Left lung (tissue), 10 donors: ENCODE measurements around the gene HSDL2. TPM values are rescaled to one million over a fixed set of nuclear protein-coding genes. Genes with fewer than 3 reads are reported as not detected.

ENCODE experiments used
- ATAC-seq: fragments of 200-7000 bp; cut with Tn5 transposase; one replicate; pipeline ENCODE4 v1.9.1; 2020; ENCODE audit warnings: moderate library complexity
- DNase-seq, 4 donors: peaks; one replicate each; pipeline ENCODE4 v3.0.0-alpha.2; 2013 to 2020
- H3K27ac ChIP-seq, 2 donors: fragments of 200-600 bp; sonication (generic) in 1 of 2; one replicate each; pipeline versions ENCODE4 v1.5.0 to v1.8.0; 2020 to 2021
- H3K27me3 ChIP-seq, 2 donors: fragments of 200-600 bp; sonication (generic) in 1 of 2; one replicate each; pipeline versions ENCODE4 v1.5.0 to v1.8.0; 2020 to 2021
- H3K36me3 ChIP-seq, 2 donors: fragments of 200-600 bp; sonication (generic) in 1 of 2; one replicate each; pipeline versions ENCODE4 v1.5.0 to v1.8.0; 2020 to 2021
- H3K4me1 ChIP-seq, 2 donors: fragments of 200-600 bp; one replicate each; pipeline ENCODE4 v1.8.0; 2021
- H3K4me3 ChIP-seq, 2 donors: fragments of 200-600 bp; sonication (generic) in 1 of 2; one replicate each; pipeline versions ENCODE4 v1.5.0 to v1.8.0; 2020 to 2021; ENCODE audit warnings: mild to moderate bottlenecking in 1 of 2
- H3K9me3 ChIP-seq, 2 donors: fragments of 200-600 bp; sonication (generic) in 1 of 2; one replicate each; pipeline versions ENCODE4 v1.5.0 to v1.8.0; 2020 to 2021
- CTCF ChIP-seq, 2 donors: fragments of 200-600 bp; sonication (generic) in 1 of 2; IDR thresholded peaks; one replicate each; pipeline versions ENCODE4 v1.5.0 to v1.8.0; 2021; ENCODE audit warnings: antibody characterized with exemption in 2 of 2
- intact Hi-C, 2 donors: fragments of 100-400 bp; cut with DNase I; formaldehyde crosslinking; loops; one replicate each; pipeline versions ENCODE4 v1.11.2 to v1.14.2; 2022
- polyA plus RNA-seq, 6 donors: library from polyadenylated mRNA; unstranded; fragments of 120-200 nt; gene quantifications; one replicate each; pipeline ENCODE4 v1.2.1, GENCODE V29; 2013; ENCODE audit not compliant: insufficient read length in 6 of 6
- total RNA-seq, 2 donors: library from RNA; stranded (reverse); fragmentation: NEBNext Ultra II Directional; extraction: Animal tissue kit (Norgen Biotek cat#: 25700); gene quantifications; one replicate each; pipeline ENCODE4 v1.2.1, GENCODE V29; 2021
- donor health status: DM: no; HTN: yes; CAD: no.
- donor health status: DM: no; HTN: no; CAD: no.

HSDL2 gene
- total and polyA plus RNA-seq, 8 donors = 40.3 to 77.9 (median 64.2) TPM

GRCh38 chr9:112446080-112446479 is 66.2 kb downstream of the HSDL2 start:
- Histone ChIP-seq H3K4me1 (no peaks in the 10 kb centered on the region), H3K27me3 (no peaks in the 10 kb centered on the region), H3K36me3 (peaks cover 0 to 7% of the 10 kb centered on the region in 2 donors), H3K4me3 (no peak overlapping the region), H3K9me3 (no peaks in the 10 kb centered on the region), H3K27ac (no peak overlapping the region)
- no peak for ATAC-seq
- no peak for DNase-seq
- intact Hi-C loops = no loop called here
- TF ChIP-seq CTCF (IDR thresholded peaks at IDR 0.05) = no peak

GRCh38 chr9:112446526-112446925 is 66.6 kb downstream of the HSDL2 start:
- no peak for TF ChIP-seq CTCF (IDR thresholded peaks at IDR 0.05)
- DNase-seq (no peak), ATAC-seq (no peak)
- no peak overlapping the region for H3K4me3 ChIP-seq
- intact Hi-C loops = no loop called here
- H3K9me3 ChIP-seq = no peaks in the 10 kb centered on the region
- H3K27ac ChIP-seq = no peak overlapping the region
- no peaks in the 10 kb centered on the region for H3K27me3 ChIP-seq
- H3K4me1 ChIP-seq = no peaks in the 10 kb centered on the region
- peaks cover 0 to 3% of the 10 kb centered on the region in 2 donors for H3K36me3 ChIP-seq

- no peak for TF ChIP-seq CTCF (IDR thresholded peaks at IDR 0.05)
- no peaks in the 10 kb centered on the region for H3K4me1 ChIP-seq
- DNase-seq (no peak), ATAC-seq (no peak)
- no peaks in the 10 kb centered on the region for H3K27me3 ChIP-seq
- intact Hi-C loops = no loop called here
- no peaks in the 10 kb centered on the region for H3K9me3 ChIP-seq
- no peaks in the 10 kb centered on the region for H3K36me3 ChIP-seq
- no peak overlapping the region for H3K4me3 ChIP-seq
- no peak overlapping the region for H3K27ac ChIP-seq
Observed at GRCh38 chr9:112447283-112447761, 67.4 kb downstream of the HSDL2 start.

GRCh38 chr9:112462855-112463254 is 82.9 kb downstream of the HSDL2 start:
- H3K9me3 ChIP-seq = peaks cover 0 to 4% of the 10 kb centered on the region in 2 donors
- TF ChIP-seq CTCF (IDR thresholded peaks at IDR 0.05) = no peak
- H3K4me1 ChIP-seq = no peaks in the 10 kb centered on the region
- DNase-seq = no peak
- no peak overlapping the region for H3K4me3 ChIP-seq
- peaks cover 0 to 67% of the 10 kb centered on the region in 2 donors for H3K36me3 ChIP-seq
- H3K27ac ChIP-seq = no peak overlapping the region
- H3K27me3 ChIP-seq = no peaks in the 10 kb centered on the region
- intact Hi-C loops = no loop called here
- ATAC-seq = no peak

GRCh38 chr9:112465352-112465751 is 85.4 kb downstream of the HSDL2 start:
- Histone ChIP-seq H3K4me1 (no peaks in the 10 kb centered on the region), H3K4me3 (no peak overlapping the region), H3K27me3 (no peaks in the 10 kb centered on the region), H3K36me3 (peaks cover 0 to 44% of the 10 kb centered on the region in 2 donors), H3K9me3 (peaks cover 0 to 4% of the 10 kb centered on the region in 2 donors), H3K27ac (no peak overlapping the region)
- intact Hi-C loops = no loop called here
- no peak for DNase-seq
- no peak for TF ChIP-seq CTCF (IDR thresholded peaks at IDR 0.05)
- ATAC-seq = no peak
